ENCODE data around the gene AHNAK2. TPM values are rescaled to one million over a fixed set of nuclear protein-coding genes. Genes with fewer than 3 reads are reported as not detected.

The AHNAK2 gene
- total RNA-seq, 4 donors from 2014 or later, result 44.9 to 175 (median 71.7) TPM

GRCh38 chr14:104970231-104971068, 7.7 kb downstream of the AHNAK2 start:
- no peaks in the 10 kb centered on the region for H3K9me3 ChIP-seq
- TF ChIP-seq POLR2A (IDR thresholded peaks at IDR 0.05), result peak; percentile 16 to 63
- TF ChIP-seq CTCF (IDR thresholded peaks at IDR 0.05), result no peak
- no peaks in the 10 kb centered on the region for H3K27me3 ChIP-seq
- H3K36me3 ChIP-seq, result no peaks in the 10 kb centered on the region
- H3K27ac ChIP-seq, result peak overlapping the region; percentile 95 to 99
- intact Hi-C loops (cut with DNase I; ENCODE audit: low total_unique reads), result no loop called here
- peak; percentile 92 to 94 for DNase-seq
- peaks cover 28 to 32% of the 10 kb centered on the region in 2 donors for H3K4me1 ChIP-seq
- H3K4me3 ChIP-seq, result peak overlapping the region; percentile 34 to 38

- Histone ChIP-seq H3K27me3 (no peaks in the 10 kb centered on the region), H3K4me3 (peak overlapping the region; percentile 34 to 38), H3K27ac (peak overlapping the region; percentile 95 to 99), H3K9me3 (no peaks in the 10 kb centered on the region), H3K36me3 (no peaks in the 10 kb centered on the region), H3K4me1 (peaks cover 22 to 26% of the 10 kb centered on the region in 2 donors)
- peak in 1 of 2 donors; percentile 46 for DNase-seq
- TF ChIP-seq POLR2A (IDR thresholded peaks at IDR 0.05), result no peak
- no peak for TF ChIP-seq CTCF (IDR thresholded peaks at IDR 0.05)
- intact Hi-C loops (cut with DNase I; ENCODE audit: low total_unique reads), result no loop called here
Measured at GRCh38 chr14:104969741-104970230, 8.4 kb downstream of the AHNAK2 start.

GRCh38 chr14:104968541-104969401, 9.4 kb downstream of the AHNAK2 start:
- Histone ChIP-seq H3K9me3 (no peaks in the 10 kb centered on the region), H3K4me1 (peaks cover 15 to 18% of the 10 kb centered on the region in 2 donors), H3K27ac (peak overlapping the region; percentile 95 to 99), H3K36me3 (no peaks in the 10 kb centered on the region), H3K27me3 (no peaks in the 10 kb centered on the region), H3K4me3 (peak overlapping the region; percentile 34 to 38)
- intact Hi-C loops (cut with DNase I; ENCODE audit: low total_unique reads), result no loop called here
- TF ChIP-seq CTCF (IDR thresholded peaks at IDR 0.05) (no peak), POLR2A (IDR thresholded peaks at IDR 0.05) (no peak)
- peak; percentile 52 to 79 for DNase-seq

GRCh38 chr14:104968153-104968527, 10.0 kb downstream of the AHNAK2 start:
- intact Hi-C loops (cut with DNase I; ENCODE audit: low total_unique reads), result no loop called here
- H3K4me1 ChIP-seq, result peaks cover 11 to 16% of the 10 kb centered on the region in 2 donors
- peak overlapping the region; percentile 34 to 38 for H3K4me3 ChIP-seq

More at GRCh38 chr14:104968153-104968527, 10.0 kb downstream of the AHNAK2 start:
- H3K9me3 ChIP-seq, result no peaks in the 10 kb centered on the region
- peak; percentile 89 to 93 for DNase-seq
- H3K36me3 ChIP-seq, result no peaks in the 10 kb centered on the region
- no peaks in the 10 kb centered on the region for H3K27me3 ChIP-seq
- TF ChIP-seq CTCF (IDR thresholded peaks at IDR 0.05) (no peak), POLR2A (IDR thresholded peaks at IDR 0.05) (no peak)
- H3K27ac ChIP-seq, result peak overlapping the region; percentile 95 to 99
